ENCODE results near the gene MPC2. TPM values are rescaled to one million over a fixed set of nuclear protein-coding genes. Genes with fewer than 3 reads are reported as not detected.

Gene MPC2
- polyA plus RNA-seq, 3 donors, result 14.2 to 70.3 (median 59.4) TPM

- no peak overlapping the region for H2AFZ ChIP-seq (ENCODE audit: insufficient read depth, low read depth, low read length, poor library complexity, severe bottlenecking)
- intact Hi-C loops (cut with micrococcal nuclease), result no loop called here
- no peak for TF ChIP-seq CTCF (IDR thresholded peaks at IDR 0.05)
- H3K4me2 ChIP-seq (replicated peaks; ENCODE audit: extremely low read depth, low read length, poor library complexity, severe bottlenecking), result no peak overlapping the region
- no peak for DNase-seq
- no peak overlapping the region for H3K9ac ChIP-seq (ENCODE audit: insufficient read depth, low read length, poor library complexity, severe bottlenecking)
- no peak overlapping the region for H3K4me3 Mint-ChIP-seq
- H3K36me3 ChIP-seq (replicated peaks in 1 of 2; ENCODE audit: control insufficient read depth in 1 of 2, insufficient read depth in 2 of 2, low read length in 2 of 2), result peaks cover 30 to 44% of the 10 kb centered on the region in 2 donors
- H3K36me3 Mint-ChIP-seq, result peaks cover 27 to 40% of the 10 kb centered on the region in 2 donors
- no peak overlapping the region for H3K27ac Mint-ChIP-seq
- no peaks in the 10 kb centered on the region for H3K4me1 ChIP-seq (ENCODE audit: control insufficient read depth in 1 of 2, insufficient read depth in 2 of 2, low read length in 2 of 2)
- peaks cover 0 to 5% (median 4%) of the 10 kb centered on the region in 7 donors for H3K9me3 Mint-ChIP-seq
- no peaks in the 10 kb centered on the region for H4K20me1 ChIP-seq (ENCODE audit: insufficient read depth, low read length)
- no peaks in the 10 kb centered on the region for H3K27me3 ChIP-seq (ENCODE audit: control insufficient read depth in 2 of 2, insufficient read depth in 2 of 2, low read length in 2 of 2)
- H3K79me2 ChIP-seq (ENCODE audit: insufficient read depth, low read length), result no peaks in the 10 kb centered on the region
- H3K4me3 ChIP-seq (replicated peaks in 1 of 3; ENCODE audit: low read depth in 2 of 3, low read length in 3 of 3), result no peak overlapping the region
- H3K27ac ChIP-seq (ENCODE audit: low read depth in 1 of 2, low read length in 2 of 2), result no peak overlapping the region
- no CpG with 5 or more reads among the region's 2 CpGs for WGBS (ENCODE audit: insufficient coverage)
- no peaks in the 10 kb centered on the region for H3K27me3 Mint-ChIP-seq (ENCODE audit: low read depth in 3 of 3)
- no peaks in the 10 kb centered on the region for H3K4me1 Mint-ChIP-seq
- no peaks in the 10 kb centered on the region for H3K9me3 ChIP-seq (replicated peaks in 1 of 2; ENCODE audit: control insufficient read depth in 1 of 2, insufficient read depth in 1 of 2, low read length in 2 of 2)
Measured at GRCh38 chr1:167973832-167974231, 37.0 kb upstream of the MPC2 start.

- Mint-ChIP-seq H3K27ac (peak overlapping the region in 1 of 7 donors; percentile 16), H3K27me3 (ENCODE audit: low read depth in 3 of 3) (no peaks in the 10 kb centered on the region), H3K9me3 (no peaks in the 10 kb centered on the region), H3K4me3 (no peak overlapping the region), H3K36me3 (peaks cover 26 to 32% of the 10 kb centered on the region in 2 donors), H3K4me1 (no peaks in the 10 kb centered on the region)
- H3K4me3 ChIP-seq (replicated peaks in 1 of 3; ENCODE audit: low read depth in 2 of 3, low read length in 3 of 3), result no peak overlapping the region
- intact Hi-C loops (cut with micrococcal nuclease), result no loop called here
- DNase-seq, result no peak
- no peaks in the 10 kb centered on the region for H4K20me1 ChIP-seq (ENCODE audit: insufficient read depth, low read length)
- H3K27ac ChIP-seq (ENCODE audit: low read depth in 1 of 2, low read length in 2 of 2), result no peak overlapping the region
- no peak overlapping the region for H3K9ac ChIP-seq (ENCODE audit: insufficient read depth, low read length, poor library complexity, severe bottlenecking)
- no peaks in the 10 kb centered on the region for H3K27me3 ChIP-seq (ENCODE audit: control insufficient read depth in 2 of 2, insufficient read depth in 2 of 2, low read length in 2 of 2)
- no peak overlapping the region for H2AFZ ChIP-seq (ENCODE audit: insufficient read depth, low read depth, low read length, poor library complexity, severe bottlenecking)
- no peaks in the 10 kb centered on the region for H3K9me3 ChIP-seq (replicated peaks in 1 of 2; ENCODE audit: control insufficient read depth in 1 of 2, insufficient read depth in 1 of 2, low read length in 2 of 2)
- no peak for TF ChIP-seq CTCF (IDR thresholded peaks at IDR 0.05)
- 100% methylated on average over 3 of the region's 3 CpGs for WGBS (ENCODE audit: insufficient coverage)
- H3K79me2 ChIP-seq (ENCODE audit: insufficient read depth, low read length), result peaks cover 2% of the 10 kb centered on the region
- H3K36me3 ChIP-seq (replicated peaks in 1 of 2; ENCODE audit: control insufficient read depth in 1 of 2, insufficient read depth in 2 of 2, low read length in 2 of 2), result peaks cover 13 to 42% of the 10 kb centered on the region in 2 donors
- H3K4me2 ChIP-seq (replicated peaks; ENCODE audit: extremely low read depth, low read length, poor library complexity, severe bottlenecking), result no peak overlapping the region
- H3K4me1 ChIP-seq (ENCODE audit: control insufficient read depth in 1 of 2, insufficient read depth in 2 of 2, low read length in 2 of 2), result no peaks in the 10 kb centered on the region
Measured at GRCh38 chr1:167968569-167968968, 31.7 kb upstream of the MPC2 start.

Measured in CD14-positive monocyte (primary cell).